ENCODE measurements around the gene P3H2. TPM values are rescaled to one million over a fixed set of nuclear protein-coding genes. Genes with fewer than 3 reads are reported as not detected.
A peak's percentile ranks its signal among the peaks of the same experiment; 100 is the strongest.

P3H2 gene
- total RNA-seq, 6 experiments from 2014 or later: 37.6 to 43.2 (median 39.5) TPM

DNA sequence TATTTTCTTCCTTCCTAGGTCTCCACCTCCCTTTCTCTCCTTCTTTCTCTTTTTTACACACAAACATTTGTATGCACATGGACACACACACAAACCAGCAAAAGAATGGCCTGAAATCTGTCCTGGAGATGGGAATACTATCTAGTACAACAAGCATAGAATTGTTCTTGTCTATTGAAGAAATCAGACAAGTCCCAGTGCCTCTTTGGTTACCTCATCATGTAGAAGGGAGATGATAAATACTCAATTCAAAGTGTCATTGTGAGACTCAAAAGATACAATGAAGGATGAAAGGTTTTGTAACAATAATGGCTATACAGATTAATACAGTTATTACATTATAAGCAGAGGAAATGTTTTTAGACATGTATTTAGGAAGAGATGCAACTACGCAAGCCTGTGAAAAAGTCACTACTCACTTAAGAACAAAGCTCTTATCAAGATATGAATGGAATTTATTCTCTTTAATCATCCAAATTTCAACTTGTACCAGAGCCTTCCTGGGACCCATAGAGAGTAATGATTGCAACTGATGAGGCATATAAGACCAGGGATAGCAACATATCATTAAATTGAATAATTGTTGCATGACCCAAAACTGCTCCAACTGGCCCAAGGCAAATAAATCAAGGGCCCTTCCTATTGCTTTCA is 43.2 kb downstream of the P3H2 start:
- Mint-ChIP-seq H3K36me3 (ENCODE audit: low read depth) (peaks cover 6% of the 10 kb centered on the region), H3K4me3 (peak overlapping the region; percentile 61), H3K9me3 (no peaks in the 10 kb centered on the region), H3K4me1 (ENCODE audit: low read depth) (peaks cover 63% of the 10 kb centered on the region), H3K27me3 (ENCODE audit: insufficient read depth) (no peaks in the 10 kb centered on the region), H3K27ac (peak overlapping the region; percentile 98)
- no peak for DNase-seq
- TF ChIP-seq, protein P1, sequence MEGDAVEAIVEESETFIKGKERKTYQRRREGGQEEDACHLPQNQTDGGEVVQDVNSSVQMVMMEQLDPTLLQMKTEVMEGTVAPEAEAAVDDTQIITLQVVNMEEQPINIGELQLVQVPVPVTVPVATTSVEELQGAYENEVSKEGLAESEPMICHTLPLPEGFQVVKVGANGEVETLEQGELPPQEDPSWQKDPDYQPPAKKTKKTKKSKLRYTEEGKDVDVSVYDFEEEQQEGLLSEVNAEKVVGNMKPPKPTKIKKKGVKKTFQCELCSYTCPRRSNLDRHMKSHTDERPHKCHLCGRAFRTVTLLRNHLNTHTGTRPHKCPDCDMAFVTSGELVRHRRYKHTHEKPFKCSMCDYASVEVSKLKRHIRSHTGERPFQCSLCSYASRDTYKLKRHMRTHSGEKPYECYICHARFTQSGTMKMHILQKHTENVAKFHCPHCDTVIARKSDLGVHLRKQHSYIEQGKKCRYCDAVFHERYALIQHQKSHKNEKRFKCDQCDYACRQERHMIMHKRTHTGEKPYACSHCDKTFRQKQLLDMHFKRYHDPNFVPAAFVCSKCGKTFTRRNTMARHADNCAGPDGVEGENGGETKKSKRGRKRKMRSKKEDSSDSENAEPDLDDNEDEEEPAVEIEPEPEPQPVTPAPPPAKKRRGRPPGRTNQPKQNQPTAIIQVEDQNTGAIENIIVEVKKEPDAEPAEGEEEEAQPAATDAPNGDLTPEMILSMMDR (IDR thresholded peaks at IDR 0.05): no peak

DNA sequence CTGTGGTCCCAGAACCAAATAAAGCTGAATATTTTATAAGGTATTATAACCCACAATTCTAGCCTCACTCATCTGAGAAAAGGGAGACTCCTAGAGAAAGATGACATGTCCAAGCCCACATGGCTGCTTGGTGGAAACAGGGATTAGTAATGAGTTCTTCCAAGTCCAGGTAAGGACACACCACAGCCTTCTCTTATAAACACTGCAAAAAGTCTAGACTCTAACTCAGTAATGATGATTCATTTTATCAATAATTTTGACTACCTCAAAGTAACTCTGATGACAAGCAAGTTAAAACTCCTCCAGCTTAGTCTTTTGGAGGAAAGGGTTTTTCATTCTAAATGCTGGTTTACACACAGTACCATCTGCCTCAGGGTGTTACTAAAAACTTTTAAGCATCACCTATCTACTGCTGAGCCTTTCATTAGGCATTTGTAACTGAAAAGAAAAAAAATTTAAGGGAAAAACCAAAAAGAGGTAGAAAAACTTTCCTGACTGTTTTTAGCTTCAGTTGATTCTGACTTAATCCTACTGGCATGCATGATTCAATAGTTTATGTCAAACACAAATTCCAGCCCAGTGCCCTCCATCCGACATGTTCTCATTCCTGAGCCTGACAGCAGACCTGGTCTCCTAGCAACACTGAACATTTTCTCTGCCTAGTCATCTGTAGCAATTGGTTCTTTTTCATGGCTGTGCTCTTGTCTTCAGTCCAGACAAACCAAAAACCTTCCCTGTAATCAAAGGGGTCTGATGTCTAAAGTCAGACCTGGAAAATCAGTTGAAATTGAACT is 43.9 kb downstream of the P3H2 start:
- peaks cover 63% of the 10 kb centered on the region for H3K4me1 Mint-ChIP-seq (ENCODE audit: low read depth)
- no peaks in the 10 kb centered on the region for H3K9me3 Mint-ChIP-seq
- TF ChIP-seq, protein P1 (IDR thresholded peaks at IDR 0.05): no peak
- peak overlapping the region; percentile 98 for H3K27ac Mint-ChIP-seq
- peak overlapping the region; percentile 61 for H3K4me3 Mint-ChIP-seq
- no peaks in the 10 kb centered on the region for H3K27me3 Mint-ChIP-seq (ENCODE audit: insufficient read depth)
- DNase-seq: peak; percentile 99
- H3K36me3 Mint-ChIP-seq (ENCODE audit: low read depth): peaks cover 6% of the 10 kb centered on the region

DNA sequence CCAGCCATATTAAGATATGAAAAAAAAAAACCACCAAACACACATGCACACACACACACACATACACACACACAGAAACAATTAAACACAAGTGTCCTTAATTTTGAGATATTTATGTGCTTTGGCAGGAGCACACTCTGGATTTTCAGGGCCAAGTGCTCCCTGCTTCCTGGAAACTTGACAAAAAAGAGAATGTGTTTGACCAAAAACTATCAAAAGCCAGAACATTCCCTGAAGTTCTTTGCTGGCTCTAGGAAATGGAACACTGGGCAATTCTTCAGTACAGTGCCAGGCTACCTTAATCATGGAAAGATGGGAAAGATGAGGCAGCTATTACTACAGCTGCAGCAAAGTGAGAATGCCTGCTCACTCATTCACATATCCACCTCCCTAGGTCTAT is 44.6 kb downstream of the P3H2 start:
- Mint-ChIP-seq H3K27ac (peak overlapping the region; percentile 98), H3K4me3 (peak overlapping the region; percentile 61), H3K27me3 (ENCODE audit: insufficient read depth) (no peaks in the 10 kb centered on the region), H3K4me1 (ENCODE audit: low read depth) (peaks cover 69% of the 10 kb centered on the region), H3K36me3 (ENCODE audit: low read depth) (peaks cover 6% of the 10 kb centered on the region), H3K9me3 (no peaks in the 10 kb centered on the region)
- TF ChIP-seq, protein P1 (IDR thresholded peaks at IDR 0.05): no peak
- DNase-seq: peak; percentile 17

DNA sequence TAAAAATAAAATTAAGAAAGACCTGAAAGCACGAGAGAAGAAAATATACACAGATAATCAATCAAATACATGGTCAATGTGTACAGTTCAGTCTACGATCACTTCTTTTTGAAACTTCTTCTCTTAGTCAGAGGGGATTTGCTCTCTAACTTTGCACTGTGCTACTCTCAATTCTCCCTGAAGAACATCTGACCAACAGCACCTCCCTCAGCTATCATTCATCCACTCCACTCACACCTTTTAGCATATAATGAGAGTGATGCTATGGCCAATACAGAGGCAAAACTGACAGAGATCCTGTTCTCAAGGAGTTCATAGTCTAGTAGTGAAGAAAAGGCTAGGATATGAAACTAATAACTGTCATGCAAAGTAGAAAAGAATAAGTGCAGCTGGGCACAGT is 45.9 kb downstream of the P3H2 start:
- Mint-ChIP-seq H3K9me3 (no peaks in the 10 kb centered on the region), H3K27ac (peak overlapping the region; percentile 98), H3K4me1 (ENCODE audit: low read depth) (peaks cover 75% of the 10 kb centered on the region), H3K36me3 (ENCODE audit: low read depth) (peaks cover 2% of the 10 kb centered on the region), H3K4me3 (no peak overlapping the region), H3K27me3 (ENCODE audit: insufficient read depth) (no peaks in the 10 kb centered on the region)
- TF ChIP-seq, protein P1 (IDR thresholded peaks at IDR 0.05): no peak
- DNase-seq: no peak

DNA sequence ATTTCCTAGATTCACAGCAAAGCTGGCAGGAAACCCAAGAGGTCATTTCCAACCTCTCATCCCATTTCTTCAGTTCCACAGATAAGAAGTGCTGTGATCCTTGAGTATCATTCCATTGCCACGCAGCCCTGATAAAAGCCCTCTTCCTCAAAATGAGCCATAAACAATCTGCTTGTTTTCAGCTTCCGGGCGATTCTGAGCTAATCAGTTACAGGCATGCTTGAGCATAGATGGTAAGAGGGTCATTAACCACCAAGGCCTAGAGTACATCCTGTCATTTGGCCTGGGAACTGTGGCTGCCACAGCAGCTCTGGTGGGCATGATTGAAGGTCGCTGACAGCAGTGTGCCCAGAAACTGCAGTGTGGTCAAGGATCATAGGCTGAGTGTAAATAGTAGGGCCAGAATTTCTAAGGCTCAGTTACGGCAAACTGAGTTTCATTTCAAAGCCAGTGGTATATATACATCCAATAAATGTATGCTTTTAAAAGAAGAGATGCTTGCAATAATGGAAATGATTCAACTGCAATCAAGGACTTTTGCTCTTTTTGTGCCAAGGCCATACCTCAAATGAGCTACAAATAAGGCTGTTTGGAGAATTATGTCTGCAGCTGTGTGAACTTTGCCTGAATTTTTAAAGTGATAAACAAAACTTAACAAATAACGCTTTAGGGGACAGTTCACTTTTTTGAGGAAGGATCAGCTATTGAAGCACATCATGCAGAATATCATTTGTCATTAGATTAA is 47.3 kb downstream of the P3H2 start:
- Mint-ChIP-seq H3K4me3 (peak overlapping the region; percentile 41), H3K27me3 (ENCODE audit: insufficient read depth) (no peaks in the 10 kb centered on the region), H3K27ac (peak overlapping the region; percentile 79), H3K9me3 (no peaks in the 10 kb centered on the region), H3K36me3 (ENCODE audit: low read depth) (peaks cover 6% of the 10 kb centered on the region), H3K4me1 (ENCODE audit: low read depth) (peaks cover 74% of the 10 kb centered on the region)
- TF ChIP-seq, protein P1 (IDR thresholded peaks at IDR 0.05): no peak
- DNase-seq: no peak

All from HFFc6 (cell line).